ENCODE results near the gene HIVEP2.

HIVEP2 gene

GRCh38 chr6:142863981-142864380 lies 81.0 kb downstream of the HIVEP2 start:
- DNase-seq (ENCODE audit: low spot score) = no peak

GRCh38 chr6:142861711-142862110 lies 83.3 kb downstream of the HIVEP2 start:
- no peak for DNase-seq (ENCODE audit: low spot score)

GRCh38 chr6:142860498-142860897 lies 84.5 kb downstream of the HIVEP2 start:
- no peak for DNase-seq (ENCODE audit: low spot score)

GRCh38 chr6:142857796-142858555 lies 87.0 kb downstream of the HIVEP2 start:
- no peak for DNase-seq (ENCODE audit: low spot score)

- DNase-seq (ENCODE audit: low spot score) = no peak
These were observed 87.7 kb downstream of the HIVEP2 start for GRCh38 chr6:142857233-142857761.

GRCh38 chr6:142856624-142857232 lies 88.2 kb downstream of the HIVEP2 start:
- no peak for DNase-seq (ENCODE audit: low spot score)

GRCh38 chr6:142855893-142856623 lies 88.9 kb downstream of the HIVEP2 start:
- no peak for DNase-seq (ENCODE audit: low spot score)

GRCh38 chr6:142854589-142855488 lies 90.1 kb downstream of the HIVEP2 start:
- DNase-seq (ENCODE audit: low spot score) = no peak

- peak; percentile 36 for DNase-seq (ENCODE audit: low spot score)
These were observed 91.5 kb downstream of the HIVEP2 start for GRCh38 chr6:142853244-142854180.

GRCh38 chr6:142851601-142852000 lies 93.4 kb downstream of the HIVEP2 start:
- DNase-seq (ENCODE audit: low spot score) = no peak

GRCh38 chr6:142850679-142851423 lies 94.1 kb downstream of the HIVEP2 start:
- peak; percentile 35 for DNase-seq (ENCODE audit: low spot score)

- no peak for DNase-seq (ENCODE audit: low spot score)
These were observed 96.0 kb downstream of the HIVEP2 start for GRCh38 chr6:142848976-142849375.

GRCh38 chr6:142848156-142848555 lies 96.8 kb downstream of the HIVEP2 start:
- no peak for DNase-seq (ENCODE audit: low spot score)

GRCh38 chr6:142846883-142847287 lies 98.1 kb downstream of the HIVEP2 start:
- DNase-seq (ENCODE audit: low spot score) = peak; percentile 79

GRCh38 chr6:142846459-142846831 lies 98.5 kb downstream of the HIVEP2 start:
- DNase-seq (ENCODE audit: low spot score) = peak; percentile 18

GRCh38 chr6:142845624-142846458 lies 99.1 kb downstream of the HIVEP2 start:
- peak; percentile 67 for DNase-seq (ENCODE audit: low spot score)

GRCh38 chr6:142845143-142845571 lies 99.8 kb downstream of the HIVEP2 start:
- no peak for DNase-seq (ENCODE audit: low spot score)

GRCh38 chr6:142844065-142844755 lies 100.8 kb downstream of the HIVEP2 start:
- no peak for DNase-seq (ENCODE audit: low spot score)

Measured in AG20443 (cell line).